PFSK-1 (cell line): ENCODE results near the gene OSBPL9.

Experiments used
- FOXP2 ChIP-seq: optimal IDR thresholded peaks from 2 replicates; pipeline ENCODE3; 2011; ENCODE audit warnings: borderline replicate concordance, control low read depth, inconsistent platforms; ENCODE audit not compliant: insufficient read depth; ENCODE audit errors: extremely low read length, extremely low read depth
- POLR2AphosphoS5 ChIP-seq: IDR thresholded peaks from 2 replicates; pipeline ENCODE4 v1.6.1; 2012; ENCODE audit warnings: low read depth, mild to moderate bottlenecking, control low read depth, low read length, moderate library complexity
- SIN3A ChIP-seq: IDR thresholded peaks from 2 replicates; pipeline ENCODE4 v1.6.1; 2012; ENCODE audit warnings: mild to moderate bottlenecking, low read length, moderate library complexity, borderline replicate concordance; ENCODE audit not compliant: insufficient read depth
- TAF1 ChIP-seq: IDR thresholded peaks from 2 replicates; pipeline ENCODE4 v1.6.1; 2012; ENCODE audit warnings: low read length, control low read depth, borderline replicate concordance; ENCODE audit not compliant: insufficient read depth
- TF ChIP-seq, protein P1 (sequence below), 2 experiments: IDR thresholded peaks; 2 replicates each; pipeline versions ENCODE4 v1.6.1 to v1.8.0; 2011 to 2012; ENCODE audit warnings: low read depth in 2 of 2, low read length in 2 of 2, control low read depth in 1 of 2, inconsistent platforms in 1 of 2, mild to moderate bottlenecking in 1 of 2, moderate library complexity in 1 of 2; ENCODE audit not compliant: insufficient read depth in 1 of 2

Gene OSBPL9

DNA sequence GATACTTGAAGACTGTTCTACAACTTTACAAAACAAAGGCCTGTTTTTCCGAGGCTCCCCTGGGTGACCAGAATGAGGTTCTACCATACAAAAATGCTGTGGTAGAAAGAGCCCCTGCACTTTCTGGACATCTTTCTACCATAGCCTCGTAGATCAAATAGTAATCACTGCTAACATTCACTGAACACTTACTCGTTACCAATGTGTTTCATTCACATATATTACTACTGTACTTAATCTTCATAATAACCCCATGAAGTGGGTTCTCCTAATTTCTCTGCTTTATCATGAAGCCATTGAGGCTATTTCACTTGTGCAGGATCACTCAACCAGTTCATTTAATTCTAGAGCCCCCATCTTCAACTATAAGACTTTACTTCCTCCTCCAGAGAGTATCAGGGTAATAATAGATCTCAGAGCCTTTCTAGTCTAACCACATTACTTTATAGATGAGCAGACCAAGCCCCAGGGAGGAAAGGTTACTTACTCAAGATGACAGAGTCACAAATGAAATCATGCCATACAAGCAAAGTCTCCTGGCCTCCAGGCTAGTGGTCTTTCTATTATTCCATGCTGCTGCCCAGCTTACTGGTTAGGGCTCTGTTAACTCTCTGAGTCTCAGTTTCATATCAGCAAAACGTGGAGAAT lies 46.7 kb upstream of the OSBPL9 start:
- TF ChIP-seq TAF1 (no peak), FOXP2 (no peak), SIN3A (no peak), POLR2AphosphoS5 (no peak)
- TF ChIP-seq, protein P1, sequence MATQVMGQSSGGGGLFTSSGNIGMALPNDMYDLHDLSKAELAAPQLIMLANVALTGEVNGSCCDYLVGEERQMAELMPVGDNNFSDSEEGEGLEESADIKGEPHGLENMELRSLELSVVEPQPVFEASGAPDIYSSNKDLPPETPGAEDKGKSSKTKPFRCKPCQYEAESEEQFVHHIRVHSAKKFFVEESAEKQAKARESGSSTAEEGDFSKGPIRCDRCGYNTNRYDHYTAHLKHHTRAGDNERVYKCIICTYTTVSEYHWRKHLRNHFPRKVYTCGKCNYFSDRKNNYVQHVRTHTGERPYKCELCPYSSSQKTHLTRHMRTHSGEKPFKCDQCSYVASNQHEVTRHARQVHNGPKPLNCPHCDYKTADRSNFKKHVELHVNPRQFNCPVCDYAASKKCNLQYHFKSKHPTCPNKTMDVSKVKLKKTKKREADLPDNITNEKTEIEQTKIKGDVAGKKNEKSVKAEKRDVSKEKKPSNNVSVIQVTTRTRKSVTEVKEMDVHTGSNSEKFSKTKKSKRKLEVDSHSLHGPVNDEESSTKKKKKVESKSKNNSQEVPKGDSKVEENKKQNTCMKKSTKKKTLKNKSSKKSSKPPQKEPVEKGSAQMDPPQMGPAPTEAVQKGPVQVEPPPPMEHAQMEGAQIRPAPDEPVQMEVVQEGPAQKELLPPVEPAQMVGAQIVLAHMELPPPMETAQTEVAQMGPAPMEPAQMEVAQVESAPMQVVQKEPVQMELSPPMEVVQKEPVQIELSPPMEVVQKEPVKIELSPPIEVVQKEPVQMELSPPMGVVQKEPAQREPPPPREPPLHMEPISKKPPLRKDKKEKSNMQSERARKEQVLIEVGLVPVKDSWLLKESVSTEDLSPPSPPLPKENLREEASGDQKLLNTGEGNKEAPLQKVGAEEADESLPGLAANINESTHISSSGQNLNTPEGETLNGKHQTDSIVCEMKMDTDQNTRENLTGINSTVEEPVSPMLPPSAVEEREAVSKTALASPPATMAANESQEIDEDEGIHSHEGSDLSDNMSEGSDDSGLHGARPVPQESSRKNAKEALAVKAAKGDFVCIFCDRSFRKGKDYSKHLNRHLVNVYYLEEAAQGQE (IDR thresholded peaks at IDR 0.05; ENCODE audit: insufficient read depth in 1 of 2, low read depth in 2 of 2, low read length in 2 of 2): no peak

DNA sequence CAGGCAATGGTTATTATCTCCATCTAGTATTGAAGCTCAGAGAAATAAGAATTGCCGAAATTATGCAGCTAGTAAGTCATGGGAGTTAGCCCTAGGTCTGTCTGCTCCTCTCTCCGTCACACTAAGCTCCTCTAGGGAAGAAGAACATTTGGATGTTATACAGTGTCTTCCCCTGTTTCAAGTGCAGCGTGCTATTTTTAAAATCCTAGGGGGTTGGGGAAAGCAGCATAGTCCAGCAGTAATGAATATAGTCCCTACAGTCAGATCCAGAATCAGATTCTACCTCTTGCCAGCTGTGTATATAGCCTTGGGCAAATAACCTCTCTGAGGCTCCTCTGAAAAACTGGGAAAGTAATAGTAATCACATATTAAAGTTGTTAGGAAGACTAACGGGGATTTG lies 44.5 kb upstream of the OSBPL9 start:
- TF ChIP-seq FOXP2 (no peak), POLR2AphosphoS5 (no peak), TAF1 (no peak), SIN3A (no peak)
- TF ChIP-seq, protein P1 (IDR thresholded peaks at IDR 0.05; ENCODE audit: insufficient read depth in 1 of 2, low read depth in 2 of 2, low read length in 2 of 2): no peak

DNA sequence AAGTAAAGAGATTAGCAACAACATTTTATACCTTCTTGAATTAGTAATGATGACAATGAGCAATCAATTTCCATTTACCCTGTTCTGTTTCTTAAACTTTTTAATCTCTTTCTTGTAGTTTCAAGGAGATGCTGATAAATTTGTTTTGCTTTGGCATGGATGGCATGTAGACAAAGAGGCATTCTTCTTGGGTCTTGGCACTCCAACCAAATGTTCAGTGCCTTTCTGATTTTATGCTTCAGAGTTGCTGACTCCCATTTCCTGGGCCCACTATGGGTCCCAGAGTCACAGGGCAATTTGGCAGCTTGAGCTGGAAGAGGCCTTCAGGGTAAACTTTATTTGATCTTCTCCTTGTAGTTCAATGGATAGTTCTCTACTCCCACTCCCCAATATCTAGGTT lies 42.1 kb upstream of the OSBPL9 start:
- no peak for TF ChIP-seq TAF1
- TF ChIP-seq FOXP2: no peak
- no peak for TF ChIP-seq SIN3A
- TF ChIP-seq, protein P1 (IDR thresholded peaks at IDR 0.05; ENCODE audit: insufficient read depth in 1 of 2, low read depth in 2 of 2, low read length in 2 of 2): no peak
- no peak for TF ChIP-seq POLR2AphosphoS5

DNA sequence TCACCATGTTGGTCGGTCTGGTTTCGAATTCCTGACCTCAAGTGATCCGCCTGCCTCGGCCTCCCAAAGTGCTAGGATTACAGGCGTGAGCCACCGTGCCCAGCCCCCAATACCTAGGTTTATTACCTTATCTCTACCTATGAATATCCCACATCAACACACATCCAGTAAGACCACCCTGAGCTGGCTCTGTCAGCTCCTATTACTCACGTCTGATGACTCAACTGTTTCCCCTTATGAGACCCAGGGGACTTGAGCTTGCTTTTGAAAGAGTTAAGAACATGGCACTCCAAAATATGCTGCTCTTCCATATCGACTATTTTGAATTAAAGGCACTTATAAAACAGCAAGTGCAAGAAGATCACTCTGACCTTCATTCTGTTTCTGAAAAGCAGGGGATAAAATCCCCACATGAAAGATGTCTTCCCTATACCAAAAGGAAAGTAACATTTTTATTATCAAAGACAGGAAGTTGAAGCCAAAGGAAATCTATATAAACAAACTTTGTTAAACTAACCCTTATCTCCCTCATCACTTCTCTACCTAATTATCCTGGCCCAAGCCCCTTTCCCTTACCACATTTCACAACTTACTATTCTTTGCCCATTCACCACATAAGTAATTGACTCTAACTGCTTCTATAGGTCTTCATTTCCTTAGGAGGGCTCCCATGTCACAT lies 41.3 kb upstream of the OSBPL9 start:
- TF ChIP-seq POLR2AphosphoS5 (no peak), FOXP2 (no peak), TAF1 (no peak), SIN3A (no peak)
- TF ChIP-seq, protein P1 (IDR thresholded peaks at IDR 0.05; ENCODE audit: insufficient read depth in 1 of 2, low read depth in 2 of 2, low read length in 2 of 2): no peak
